Osteocyte (in vitro differentiated cells): ENCODE measurements around the gene C1RL. TPM values are rescaled to one million over a fixed set of nuclear protein-coding genes. Genes with fewer than 3 reads are reported as not detected.

Experiments used
- DNase-seq: peaks from one replicate; pipeline ENCODE4 v3.0.0; 2021; ENCODE audit warnings: mixed read lengths; ENCODE audit not compliant: unreplicated experiment; ENCODE audit errors: extremely low spot score
- H3K27ac Mint-ChIP-seq: one replicate; pipeline ENCODE4 v1.8.0; 2021; ENCODE audit warnings: mild to moderate bottlenecking, mixed read lengths; ENCODE audit not compliant: unreplicated experiment
- H3K27me3 Mint-ChIP-seq: one replicate; pipeline ENCODE4 v1.8.0; 2021; ENCODE audit warnings: mixed read lengths; ENCODE audit not compliant: unreplicated experiment
- H3K36me3 Mint-ChIP-seq: one replicate; pipeline ENCODE4 v1.8.0; 2021; ENCODE audit warnings: mixed read lengths; ENCODE audit not compliant: unreplicated experiment
- H3K4me1 Mint-ChIP-seq: one replicate; pipeline ENCODE4 v1.8.0; 2021; ENCODE audit warnings: mixed read lengths; ENCODE audit not compliant: unreplicated experiment
- H3K4me3 Mint-ChIP-seq: one replicate; pipeline ENCODE4 v1.8.0; 2021; ENCODE audit warnings: mild to moderate bottlenecking, moderate library complexity, mixed read lengths; ENCODE audit not compliant: unreplicated experiment
- H3K9me3 Mint-ChIP-seq: one replicate; pipeline ENCODE4 v1.8.0; 2021; ENCODE audit warnings: mixed read lengths; ENCODE audit not compliant: unreplicated experiment
- CTCF ChIP-seq: fragments of 200-600 bp; sonication (generic); IDR thresholded peaks from 2 replicates; pipeline ENCODE4 v1.5.0; 2021; ENCODE audit warnings: antibody characterized with exemption, mild to moderate bottlenecking, moderate library complexity
- total RNA-seq: library from RNA; stranded (reverse); gene quantifications from 2 replicates; pipeline ENCODE4 v1.2.1, GENCODE V29; 2021

The C1RL gene
- total RNA-seq, 1 donor from 2014 or later, result 22.3 TPM

- Mint-ChIP-seq H3K4me1 (peaks cover 19% of the 10 kb centered on the region), H3K36me3 (no peaks in the 10 kb centered on the region), H3K27ac (no peak overlapping the region)
Measured at GRCh38 chr12:7061596-7061995, 47.4 kb downstream of the C1RL start.

GRCh38 chr12:7061138-7061537, 47.9 kb downstream of the C1RL start:
- Mint-ChIP-seq H3K4me1 (peaks cover 19% of the 10 kb centered on the region), H3K9me3 (no peaks in the 10 kb centered on the region), H3K27ac (no peak overlapping the region), H3K36me3 (no peaks in the 10 kb centered on the region), H3K27me3 (peaks cover 18% of the 10 kb centered on the region), H3K4me3 (no peak overlapping the region)
- DNase-seq, result no peak
- TF ChIP-seq CTCF, result no peak

More at GRCh38 chr12:7061596-7061995, 47.4 kb downstream of the C1RL start:
- Mint-ChIP-seq H3K4me3 (no peak overlapping the region), H3K27me3 (peaks cover 17% of the 10 kb centered on the region), H3K9me3 (no peaks in the 10 kb centered on the region)
- no peak for DNase-seq
- TF ChIP-seq CTCF, result no peak

- Mint-ChIP-seq H3K9me3 (no peaks in the 10 kb centered on the region), H3K27ac (peak within 1 kb of the TSS; percentile 88), H3K4me1 (peaks cover 19% of the 10 kb centered on the region), H3K36me3 (no peaks in the 10 kb centered on the region), H3K27me3 (peaks cover 19% of the 10 kb centered on the region), H3K4me3 (peak within 1 kb of the TSS; percentile 48)
- TF ChIP-seq CTCF, result peak; percentile 83
- no peak for DNase-seq
Measured at GRCh38 chr12:7060353-7060954, 48.6 kb downstream of the C1RL start, which contains the start of gene C1S. TSS of gene C1S (plus strand) at chr12:7060718. CDS start at chr12:7061913, 1,195 bp downstream.

DNA sequence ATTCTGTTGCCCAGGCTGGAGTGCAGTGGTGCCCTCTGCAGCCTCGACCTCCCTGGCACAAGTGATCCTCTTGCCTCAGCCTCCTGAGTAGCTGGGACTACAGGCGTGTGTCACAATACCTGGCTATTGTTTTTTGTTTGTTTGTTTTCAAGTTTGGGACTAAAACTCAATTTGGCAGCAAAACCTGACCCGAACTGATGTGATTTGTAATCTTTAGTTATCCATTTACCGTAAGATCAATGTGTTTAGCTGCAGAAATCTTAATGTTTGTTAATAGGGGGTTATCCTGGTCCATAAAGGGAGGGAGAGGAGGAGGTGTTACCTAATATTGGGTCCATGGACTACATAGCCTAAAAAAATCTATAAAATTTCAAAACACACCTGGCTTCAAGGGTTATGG, 49.2 kb downstream of the C1RL start:
- H3K36me3 Mint-ChIP-seq, result no peaks in the 10 kb centered on the region
- H3K27me3 Mint-ChIP-seq, result peaks cover 26% of the 10 kb centered on the region
- no peak for TF ChIP-seq CTCF
- H3K4me1 Mint-ChIP-seq, result peaks cover 19% of the 10 kb centered on the region
- peak overlapping the region; percentile 88 for H3K27ac Mint-ChIP-seq
- no peak for DNase-seq
- no peaks in the 10 kb centered on the region for H3K9me3 Mint-ChIP-seq
- no peak overlapping the region for H3K4me3 Mint-ChIP-seq

DNA sequence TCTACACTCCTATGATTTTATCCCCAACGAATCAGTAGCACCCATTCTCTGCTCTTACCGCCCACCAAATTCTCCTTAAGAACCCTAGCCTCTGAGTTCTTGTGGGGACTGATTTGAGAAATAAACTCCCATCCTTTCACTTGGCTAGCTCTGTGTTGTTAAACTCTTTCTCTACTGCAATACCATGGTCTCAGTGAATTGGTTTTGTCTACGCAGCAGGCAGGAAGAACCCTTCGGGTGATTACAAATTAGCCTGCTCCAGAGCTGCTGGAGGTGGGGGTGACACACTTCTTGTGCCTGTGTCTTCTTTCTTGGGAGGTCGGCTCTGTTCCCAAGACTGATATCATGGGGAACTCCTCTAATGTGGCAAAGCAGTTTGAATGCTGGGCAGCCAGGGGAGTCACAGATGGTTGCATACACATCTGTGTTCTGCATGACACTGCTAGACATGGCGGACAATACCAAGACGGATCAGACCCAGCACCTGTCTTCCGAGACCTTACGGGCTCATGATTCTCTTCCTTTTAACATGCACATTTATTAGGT, 50.1 kb downstream of the C1RL start:
- DNase-seq, result no peak
- Mint-ChIP-seq H3K27me3 (peaks cover 32% of the 10 kb centered on the region), H3K36me3 (no peaks in the 10 kb centered on the region), H3K4me3 (no peak overlapping the region), H3K9me3 (no peaks in the 10 kb centered on the region), H3K4me1 (peaks cover 19% of the 10 kb centered on the region), H3K27ac (no peak overlapping the region)
- no peak for TF ChIP-seq CTCF
